Endometrium (tissue), 2 donors: Measurements from ENCODE around the gene PERCC1.

Experiments used
- FAIRE-seq: peaks from 2 replicates; lab custom pipeline; 2012; peaks lifted over from hg19 to GRCh38; lab: Jason Lieb, UNC
- donor health status: control.
- donor health status: control.

Gene PERCC1

DNA sequence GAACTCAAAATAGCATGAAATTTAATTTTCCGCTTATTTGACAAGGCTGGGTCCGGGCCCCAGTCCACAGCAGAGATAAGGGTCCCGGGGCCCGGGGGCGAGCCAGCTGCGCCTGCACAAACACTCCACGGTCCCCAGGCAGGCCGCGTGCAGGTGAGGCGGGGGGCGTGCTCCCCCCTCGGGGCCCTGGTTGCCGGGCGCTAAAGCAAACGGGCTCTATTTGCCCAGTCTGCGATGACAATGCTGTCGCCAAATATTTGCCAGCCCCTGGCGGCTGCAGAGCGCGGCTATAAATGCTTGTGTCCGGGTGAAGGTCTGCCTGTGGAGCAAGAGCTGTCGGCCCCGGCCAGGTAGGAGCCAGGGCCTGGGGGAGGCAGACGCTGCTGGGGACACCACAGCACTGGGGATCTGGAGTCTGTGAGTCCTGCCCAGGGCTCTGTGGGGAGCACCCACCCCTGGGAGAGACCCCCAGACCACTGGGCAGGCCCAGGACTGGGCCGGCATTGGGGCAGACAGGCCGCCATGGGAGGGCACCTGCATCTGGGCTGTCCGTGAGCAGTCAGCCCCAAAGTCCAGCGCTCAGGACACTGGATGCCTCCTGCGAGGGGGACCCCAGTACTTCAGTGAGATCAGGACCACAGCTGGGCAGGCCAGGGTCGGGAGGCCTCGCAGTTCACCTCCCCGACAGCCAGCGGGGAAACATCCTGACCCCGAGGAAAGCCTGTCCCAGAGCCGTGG lies at the start of gene PERCC1:
PERCC1 (plus strand) TSS at position 320 of the 738 bp plus-strand sequence. CDS start 1,516 bp downstream, outside the sequence.
- no peak for FAIRE-seq

DNA sequence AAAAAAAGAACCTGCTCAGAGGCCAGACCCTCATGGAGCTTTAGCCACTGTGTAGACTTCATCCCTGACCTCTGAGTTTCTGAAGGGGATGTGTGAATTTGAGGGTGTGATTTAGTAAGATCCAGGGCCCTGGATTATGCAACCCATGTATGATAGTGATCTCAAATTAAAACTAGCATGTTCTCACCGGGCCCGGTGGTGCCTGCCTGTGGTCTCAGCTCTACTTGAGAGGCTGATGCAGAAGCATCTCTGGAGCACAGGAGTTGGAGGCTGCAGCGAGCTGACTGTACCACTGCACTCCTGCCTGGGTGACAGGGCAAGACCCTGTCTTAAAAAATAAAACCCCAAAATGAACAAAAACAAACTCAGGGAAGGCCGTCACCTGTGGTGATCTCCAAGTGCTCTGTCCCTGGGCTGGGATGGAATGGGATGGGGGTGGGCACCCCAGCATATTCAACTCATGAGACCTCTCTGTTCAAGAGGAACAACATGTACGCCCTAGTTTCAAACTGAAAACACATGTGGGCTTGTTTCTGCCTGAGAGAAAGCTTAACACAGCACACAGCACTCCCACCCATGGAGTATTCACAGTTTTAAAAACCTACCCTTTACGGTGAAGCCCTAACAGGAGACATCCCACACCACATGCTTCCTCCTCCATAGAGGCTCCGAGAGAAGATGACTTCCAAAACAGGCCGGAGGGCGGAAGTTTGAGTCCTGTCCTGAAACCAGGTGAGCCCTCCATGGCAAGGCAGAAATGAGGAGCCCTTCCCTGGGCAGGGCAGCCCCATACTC lies 49.1 kb upstream of the PERCC1 start:
- FAIRE-seq: no peak

DNA sequence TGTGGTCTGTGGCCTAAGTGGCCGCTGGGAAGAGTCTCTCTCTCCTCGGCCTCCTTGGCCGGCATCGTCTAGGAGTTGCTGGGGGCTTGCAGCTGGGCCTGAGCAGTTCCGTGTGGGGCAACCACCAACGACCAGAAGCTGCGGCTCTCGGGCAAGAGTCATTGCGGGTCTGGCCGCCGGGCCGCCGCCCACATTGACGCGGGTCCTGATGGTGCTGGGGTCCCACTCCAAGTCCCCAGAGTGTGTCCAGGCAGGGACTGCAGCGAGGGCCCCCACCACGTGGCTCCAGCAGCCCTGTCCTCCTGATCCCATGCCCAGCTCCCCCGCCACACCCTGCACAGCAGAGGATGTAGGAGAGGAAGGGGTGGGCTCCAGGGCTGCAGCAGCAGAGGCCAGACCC lies 47.3 kb upstream of the PERCC1 start:
- FAIRE-seq: no peak

DNA sequence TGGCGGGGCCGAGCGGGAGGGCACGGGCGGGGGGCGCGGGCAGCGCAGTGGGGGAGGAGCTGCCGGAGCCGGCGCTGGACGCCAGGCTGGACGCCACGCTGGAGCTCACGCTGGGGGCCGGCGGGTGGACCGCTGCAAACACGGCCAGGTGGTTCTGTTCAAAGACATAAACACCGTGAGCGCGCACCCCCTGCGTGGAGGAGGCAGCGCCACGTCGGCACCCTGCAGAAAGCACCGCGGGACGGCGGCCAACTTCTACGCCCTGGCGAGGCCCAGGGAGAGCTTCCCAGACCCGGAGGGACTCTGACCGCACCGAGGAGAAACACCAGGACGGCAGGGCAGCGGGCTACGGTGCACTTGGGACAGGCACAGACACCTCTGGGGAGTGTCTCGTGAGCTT lies 45.6 kb upstream of the PERCC1 start:
- FAIRE-seq: no peak

DNA sequence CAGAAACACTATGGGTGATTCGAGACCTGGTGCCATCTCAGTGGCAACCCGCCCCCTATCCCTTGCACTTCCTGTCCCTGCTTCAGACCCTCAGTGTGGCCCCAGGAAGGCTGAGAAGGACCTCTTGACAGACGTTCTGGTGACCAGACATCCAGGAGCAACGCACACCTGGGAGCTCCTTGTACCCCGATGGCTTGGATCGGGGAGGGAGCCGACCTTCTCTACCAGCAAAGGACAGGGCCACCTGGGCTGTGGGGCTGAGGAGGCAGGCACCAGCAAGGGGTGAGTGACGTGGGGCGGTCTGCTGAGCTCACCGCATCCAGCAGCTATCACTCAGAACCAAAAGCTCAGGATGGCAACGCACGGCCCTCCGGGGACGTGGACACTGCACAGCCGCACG lies 43.5 kb upstream of the PERCC1 start:
- FAIRE-seq: no peak

DNA sequence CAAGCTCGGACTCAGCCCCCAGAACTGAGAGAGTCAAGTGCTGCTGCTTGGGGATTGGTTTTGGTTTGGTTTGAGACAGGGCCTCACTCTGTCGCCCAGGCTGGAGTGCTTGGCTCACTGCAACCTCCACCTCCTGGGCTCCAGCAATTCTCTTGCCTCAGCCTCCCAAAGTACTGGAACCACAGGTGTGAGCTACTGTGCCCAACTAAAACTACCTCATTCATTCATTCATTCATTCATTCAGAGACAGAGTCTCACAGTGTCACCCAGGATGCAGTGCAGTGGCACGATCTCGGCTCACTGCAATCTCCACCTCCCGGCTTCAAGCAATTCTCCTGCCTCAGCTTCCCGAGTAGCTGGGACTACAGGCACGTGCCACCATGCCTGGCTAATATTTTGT lies 41.1 kb upstream of the PERCC1 start:
- FAIRE-seq: no peak

DNA sequence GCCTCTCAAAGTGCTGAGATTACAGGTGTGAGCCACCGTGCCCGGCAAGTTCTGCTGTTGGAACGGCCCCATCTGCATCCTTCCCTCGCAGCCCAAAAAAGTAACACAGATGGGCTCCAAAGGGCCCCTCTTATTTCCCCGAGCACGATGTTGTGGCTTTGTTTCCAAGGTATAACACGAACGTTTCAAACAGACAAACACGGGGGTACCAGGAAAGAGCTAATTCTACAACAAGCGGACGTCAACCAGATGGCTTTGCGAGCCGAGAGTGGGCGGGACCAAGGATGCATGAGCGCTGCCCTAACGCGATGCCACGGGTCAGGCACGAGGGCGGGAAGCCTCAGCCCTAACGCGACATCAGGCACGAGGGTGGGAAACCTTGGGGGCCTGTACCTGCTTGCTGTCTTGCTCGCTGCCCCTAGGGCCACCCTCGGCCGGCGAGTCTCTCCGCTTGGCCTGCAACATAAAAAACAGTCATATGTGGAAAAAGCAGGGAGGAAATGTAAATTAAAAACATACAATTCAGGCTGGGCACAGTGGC lies 40.6 kb upstream of the PERCC1 start:
- FAIRE-seq: no peak

DNA sequence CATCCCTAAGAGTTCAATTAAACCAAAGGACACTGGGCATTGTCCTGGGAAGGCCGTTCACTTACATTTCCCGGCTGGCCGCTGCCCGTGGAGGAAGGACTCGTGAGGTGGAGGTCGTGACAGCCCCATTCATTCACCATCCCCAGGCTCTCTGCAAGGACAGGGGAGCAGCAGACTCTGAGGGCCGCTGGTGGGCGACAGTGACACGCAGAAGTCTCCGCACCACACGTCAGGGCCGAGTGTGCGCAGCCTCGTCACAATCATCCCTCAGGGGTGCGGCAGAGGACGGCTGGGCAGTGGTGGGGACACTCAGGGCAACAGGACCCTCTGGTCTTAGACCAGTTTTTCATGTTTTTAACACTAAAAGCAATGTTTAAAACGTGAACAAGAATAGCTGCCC lies 38.1 kb upstream of the PERCC1 start:
- no peak for FAIRE-seq

DNA sequence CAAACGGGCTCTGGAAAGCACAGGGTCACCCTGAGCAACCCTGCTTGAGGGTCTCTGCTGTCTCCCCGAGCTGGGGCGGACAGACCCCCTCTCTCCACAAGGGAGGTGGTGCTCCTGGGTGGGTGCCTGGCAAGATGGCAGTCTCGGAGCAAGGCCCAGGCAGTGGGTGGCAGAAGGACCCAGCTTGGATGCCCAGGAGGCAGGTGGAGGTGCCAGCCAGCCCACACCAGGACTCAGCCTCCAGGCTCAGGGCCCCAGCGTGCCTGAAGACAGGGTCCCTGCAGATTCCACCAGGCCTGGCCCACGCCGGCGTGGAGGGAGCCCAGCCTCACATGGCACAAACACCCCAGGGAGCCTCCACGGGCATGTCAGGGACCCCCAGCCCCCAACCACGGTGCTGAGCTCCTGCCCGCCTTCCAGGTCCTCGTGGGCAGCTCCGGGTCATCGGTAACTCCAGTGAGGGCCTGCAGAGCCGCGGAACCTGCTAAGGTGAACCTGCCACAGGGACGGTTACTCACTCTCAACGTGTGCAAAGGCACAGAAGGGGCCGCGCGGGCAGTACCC lies 37.2 kb upstream of the PERCC1 start:
- no peak for FAIRE-seq

DNA sequence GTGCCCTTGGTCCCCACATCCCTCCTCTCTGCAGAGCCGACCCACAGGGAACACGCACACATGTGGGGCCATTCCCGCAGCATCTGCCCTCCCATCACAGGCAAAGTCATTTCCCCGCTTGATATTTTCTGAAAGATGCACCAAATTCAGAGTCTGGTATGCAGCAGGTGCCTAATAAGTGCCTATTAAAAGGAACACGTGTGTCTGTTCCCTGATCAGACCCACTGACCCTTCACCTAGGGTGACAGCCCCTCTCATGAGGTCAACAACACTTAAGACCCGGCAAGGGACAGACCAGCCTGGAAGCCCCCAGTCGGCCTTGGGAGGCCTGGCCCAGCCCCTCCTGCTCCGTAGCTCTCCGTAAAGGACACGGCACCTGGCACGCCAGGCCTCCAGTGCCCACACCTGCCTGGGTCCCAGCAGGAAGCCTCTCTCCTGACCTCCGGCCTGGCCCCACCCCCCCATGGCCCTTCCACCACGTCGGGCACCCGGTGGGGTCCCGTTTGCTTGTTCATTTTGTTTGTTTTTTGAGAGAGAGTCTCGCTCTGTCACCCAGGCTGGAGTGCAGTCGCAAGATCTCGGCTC lies 36.4 kb upstream of the PERCC1 start:
- FAIRE-seq: no peak

DNA sequence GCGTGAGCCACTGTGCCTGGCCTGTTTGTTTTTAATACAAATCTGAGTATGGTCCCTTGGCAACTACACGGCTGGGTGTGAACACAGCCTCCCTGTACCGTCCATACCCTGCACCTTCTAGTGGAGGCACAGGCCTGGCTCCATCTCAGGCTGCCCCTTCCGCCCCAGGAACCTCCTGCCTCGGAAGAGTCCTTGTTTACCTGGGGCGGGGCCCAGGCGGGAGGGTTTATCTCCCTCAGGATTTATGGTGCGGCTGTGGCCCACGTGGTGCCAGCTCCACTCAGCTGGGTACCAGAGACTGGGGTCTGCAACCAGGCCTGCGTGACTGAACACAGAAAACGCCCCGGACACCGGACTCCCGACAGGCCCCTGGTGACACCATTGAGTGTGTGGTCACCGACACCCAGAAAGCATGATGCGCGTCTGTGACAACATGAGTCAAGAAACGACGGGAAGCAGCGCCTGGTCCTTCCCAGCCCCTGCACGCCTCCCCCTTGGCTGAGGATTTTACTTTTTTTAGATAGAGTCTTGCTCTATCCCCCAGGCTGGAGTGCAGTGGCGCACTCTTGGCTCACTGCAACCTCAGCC lies 35.3 kb upstream of the PERCC1 start:
- FAIRE-seq: no peak

DNA sequence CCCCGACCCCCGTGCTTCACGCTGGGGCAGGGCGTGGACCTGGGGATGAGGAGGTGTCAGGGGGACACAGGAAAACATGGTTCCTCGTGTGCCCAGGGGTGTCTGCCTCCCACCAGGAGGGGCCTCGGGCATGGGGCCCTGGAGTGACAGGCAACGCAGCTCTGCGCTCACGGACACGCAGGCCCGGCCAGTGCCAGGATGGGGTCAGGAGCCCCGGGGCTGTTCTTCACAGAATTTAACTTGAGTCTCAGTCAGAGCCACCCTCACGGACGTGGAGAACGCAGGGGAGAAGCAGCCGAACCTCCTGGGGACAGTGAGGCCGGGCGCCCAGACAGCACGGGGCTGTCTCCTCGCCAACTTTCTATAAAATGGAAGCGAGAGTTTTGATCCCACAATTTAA lies 33.1 kb upstream of the PERCC1 start:
- no peak for FAIRE-seq

DNA sequence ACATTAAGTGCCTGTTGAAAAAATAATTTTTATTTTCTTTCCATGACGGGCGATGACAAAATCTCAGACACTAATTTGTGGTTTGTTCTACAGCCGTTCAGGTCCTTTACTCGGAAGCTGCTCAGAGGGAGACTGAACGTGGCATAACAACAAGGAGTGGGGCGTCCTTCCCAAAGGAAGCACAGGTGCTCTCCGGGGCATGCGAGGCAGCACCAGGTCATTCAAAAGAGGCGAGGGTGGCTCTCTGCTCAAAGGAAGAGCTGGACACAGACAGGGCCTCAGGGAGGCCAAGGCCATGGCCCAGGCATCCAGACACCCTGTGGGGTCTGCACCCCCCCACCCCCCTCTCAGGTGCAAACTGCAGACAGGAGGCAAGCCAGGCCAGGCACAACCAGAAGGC lies 32.5 kb upstream of the PERCC1 start:
- no peak for FAIRE-seq

DNA sequence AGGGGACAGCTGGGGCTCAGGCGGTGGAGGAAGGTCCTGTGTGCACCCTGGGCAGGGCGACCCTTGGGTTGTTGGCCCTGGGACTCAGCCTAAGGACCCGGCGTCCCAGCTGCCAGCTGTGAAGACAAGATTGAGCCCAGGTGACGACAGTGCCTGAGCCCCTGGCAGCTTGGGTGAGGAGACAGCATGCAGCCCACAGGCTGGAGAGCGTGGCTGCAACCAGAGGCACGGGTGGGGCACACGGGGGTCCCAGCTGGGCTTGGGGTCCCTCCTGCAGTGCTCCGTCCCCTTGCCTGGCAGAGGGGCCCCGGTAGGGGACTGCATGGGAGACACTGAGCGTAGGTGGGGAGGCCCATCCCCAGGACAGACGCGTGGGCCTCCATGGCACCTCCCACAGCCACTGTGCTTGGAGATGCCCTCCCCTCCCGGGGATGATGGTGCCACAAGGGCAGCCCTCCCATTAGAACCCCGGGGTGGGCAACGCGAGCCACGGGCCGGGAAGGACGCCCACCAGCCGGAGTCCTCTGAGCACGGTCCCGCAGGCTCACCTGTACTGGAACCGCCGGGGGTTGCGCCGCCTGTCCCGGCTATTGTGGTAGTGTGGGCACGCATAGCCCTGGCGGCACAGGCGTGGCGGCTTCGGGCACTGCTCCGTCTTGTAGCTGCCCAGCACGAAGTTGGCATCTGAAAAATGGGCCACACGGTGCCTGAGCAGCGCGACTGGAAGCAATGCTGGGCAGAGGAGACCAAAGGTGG lies 31.9 kb upstream of the PERCC1 start:
- FAIRE-seq: no peak

DNA sequence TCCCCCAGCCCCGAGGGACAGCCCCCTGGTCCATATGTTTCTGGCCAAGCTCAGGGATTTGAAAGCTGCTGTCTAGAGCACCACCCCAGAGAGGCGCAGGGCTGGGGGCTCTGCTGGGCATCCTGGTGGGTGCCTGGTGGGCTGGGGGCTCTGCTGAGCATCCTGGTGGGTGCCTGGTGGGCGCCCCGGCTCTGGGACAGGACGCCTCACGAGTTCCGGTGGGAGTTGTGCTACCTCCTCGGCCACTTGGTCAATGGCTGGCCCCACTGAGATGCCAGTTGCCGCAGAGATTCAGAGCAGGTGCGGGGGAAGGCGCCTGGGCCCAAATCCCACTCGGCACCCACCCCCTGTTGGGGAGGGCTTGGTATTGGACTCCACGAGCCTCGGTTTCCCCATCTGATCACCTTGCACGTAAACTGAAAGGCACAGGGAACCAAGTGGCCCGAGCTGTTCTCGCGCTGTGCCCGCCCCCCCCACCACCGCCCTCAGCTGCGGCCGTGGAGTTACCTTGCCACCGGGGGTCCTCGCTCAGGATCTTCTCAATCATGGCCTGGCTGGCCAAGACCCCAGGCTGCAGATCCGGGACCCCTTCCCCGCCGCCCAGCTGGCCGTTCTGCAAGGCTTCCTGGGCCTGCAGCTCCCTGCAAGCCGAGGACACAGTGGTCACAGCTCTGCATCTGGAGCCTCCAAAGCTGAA lies 29.7 kb upstream of the PERCC1 start:
- no peak for FAIRE-seq

DNA sequence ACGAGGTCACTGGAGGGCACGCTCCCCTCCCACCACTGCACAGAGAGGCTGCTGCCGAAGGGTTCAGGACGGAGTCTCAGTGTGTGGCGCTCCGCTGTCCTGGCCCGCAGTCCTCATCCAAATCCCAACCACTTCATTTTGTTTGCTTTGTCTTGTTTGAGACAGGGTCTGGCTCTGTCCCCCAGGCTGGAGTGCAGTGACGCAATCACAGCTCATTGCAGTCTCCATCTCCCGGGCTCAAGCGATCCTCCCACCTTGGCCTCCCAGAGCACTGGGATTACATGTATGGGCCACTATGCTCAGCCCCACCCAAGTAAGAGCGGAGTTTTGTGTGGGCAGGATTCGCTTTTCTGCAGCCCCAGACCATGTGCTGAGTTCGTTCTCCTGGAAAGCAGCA lies 29.1 kb upstream of the PERCC1 start:
- no peak for FAIRE-seq

DNA sequence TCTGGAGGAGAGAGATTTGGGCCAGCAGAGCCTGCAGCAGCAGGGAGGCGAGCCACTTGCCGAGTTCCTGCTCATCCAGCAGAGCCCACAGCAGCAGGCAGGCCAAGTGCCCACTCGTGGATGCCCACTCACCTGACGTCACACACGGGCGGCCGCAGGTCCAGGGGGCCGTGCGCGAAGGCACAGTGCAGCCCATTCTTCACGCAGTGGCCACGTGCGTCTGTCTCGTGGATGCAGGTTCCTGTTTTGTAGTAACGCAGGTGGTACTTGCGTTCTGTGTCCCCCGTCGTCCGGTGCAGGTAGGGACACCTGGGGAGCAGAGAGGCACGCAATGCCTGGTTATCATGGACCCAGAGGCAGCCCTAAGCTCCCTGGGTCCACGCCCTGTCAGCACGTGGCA lies 27.8 kb upstream of the PERCC1 start:
- no peak for FAIRE-seq

DNA sequence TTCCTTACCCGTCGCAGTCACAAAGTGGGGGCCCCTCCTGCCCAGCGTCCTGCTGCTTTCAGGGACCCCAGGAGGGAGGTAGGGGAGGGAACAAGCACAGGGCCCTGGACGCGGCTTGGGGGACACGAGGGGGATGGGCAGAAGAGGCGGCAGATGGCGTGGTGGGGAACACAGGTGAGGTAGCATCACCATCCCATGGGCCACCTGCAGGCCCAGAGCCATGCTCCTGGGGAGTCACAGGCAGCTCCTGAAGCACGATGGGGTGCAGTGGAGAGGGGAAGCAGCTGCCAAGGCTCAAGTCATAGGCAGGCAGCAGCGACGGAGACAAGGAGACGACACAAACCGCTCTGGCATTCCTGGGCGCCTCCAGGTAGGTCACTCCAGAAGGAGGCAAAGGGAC lies 27.1 kb upstream of the PERCC1 start:
- no peak for FAIRE-seq

DNA sequence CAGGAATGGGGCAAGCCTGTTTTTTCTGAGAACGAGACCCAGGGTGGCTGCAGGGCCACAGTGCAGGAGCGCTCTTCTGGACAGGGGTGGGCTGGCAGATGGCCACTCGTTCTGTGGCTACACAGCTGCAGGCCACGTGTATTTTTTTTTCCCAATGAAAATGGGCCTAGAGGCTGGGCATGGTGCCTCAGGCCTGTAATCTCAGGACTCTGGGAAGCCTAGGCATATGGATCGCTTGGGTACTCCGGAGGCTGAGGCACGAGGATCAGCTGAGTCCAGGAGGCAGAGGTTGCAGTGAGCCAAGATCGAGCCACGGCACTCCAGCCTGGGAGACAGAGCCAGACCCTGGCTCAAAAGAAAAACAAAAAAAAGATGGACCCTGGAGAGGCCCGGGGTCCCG lies 23.1 kb upstream of the PERCC1 start:
- FAIRE-seq: no peak

DNA sequence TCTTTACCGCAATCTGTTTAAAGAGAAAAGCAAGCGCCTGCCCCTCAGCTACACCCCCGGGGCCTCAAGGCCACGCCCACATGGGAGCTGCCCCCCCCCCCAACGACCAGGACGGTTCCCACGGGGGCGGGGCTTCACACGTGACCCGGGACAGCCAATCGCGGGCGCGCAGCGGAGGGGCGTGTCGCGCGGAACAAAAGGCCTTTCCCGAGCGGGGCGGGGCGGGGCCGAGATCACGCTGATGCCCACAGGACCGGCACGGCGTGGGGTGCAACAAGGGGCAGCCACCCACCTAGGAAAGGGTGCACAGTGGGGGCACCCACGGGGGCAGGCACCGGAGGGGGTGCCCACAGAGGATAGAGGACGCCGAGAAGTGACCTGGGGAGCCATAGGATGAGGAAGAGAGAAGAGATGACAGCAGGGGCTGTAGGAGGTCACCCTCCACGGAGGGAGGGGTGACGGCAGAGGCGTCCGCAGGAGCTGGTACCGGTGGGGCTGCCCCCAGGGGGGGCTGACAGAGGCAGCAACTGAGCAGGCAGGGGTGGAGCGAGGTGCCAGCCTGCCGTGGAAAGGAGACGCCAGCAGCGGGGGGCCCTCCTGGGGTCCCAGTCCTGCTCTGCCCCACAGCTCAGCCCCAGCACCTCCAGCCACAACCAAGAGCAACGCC lies 22.6 kb upstream of the PERCC1 start:
- FAIRE-seq: peak; percentile 82
